Uterus (tissue), 4 donors: ENCODE results near the gene GABPB2. TPM values are rescaled to one million over a fixed set of nuclear protein-coding genes. Genes with fewer than 3 reads are reported as not detected.

Experiments
- DNase-seq, 2 donors: peaks; one replicate each; pipeline ENCODE4 v3.0.0-alpha.2; 2019 to 2020
- H3K27ac ChIP-seq, 2 donors: fragments of 200-600 bp; sonication (generic); 1 replicate in 1 of 2; 2 replicates in 1 of 2; pipeline ENCODE4 v1.5.1; 2016 to 2018
- H3K27me3 ChIP-seq, 2 donors: fragments of 200-600 bp; sonication (generic); one replicate each; pipeline ENCODE4 v1.5.1; 2018 to 2019; ENCODE audit warnings: control low read depth in 1 of 2
- H3K36me3 ChIP-seq, 2 donors: fragments of 200-600 bp; sonication (generic); one replicate each; pipeline ENCODE4 v1.5.1; 2019; ENCODE audit warnings: control low read depth in 1 of 2
- H3K4me1 ChIP-seq, 2 donors: fragments of 200-600 bp; sonication (generic); one replicate each; pipeline ENCODE4 v1.5.1; 2018 to 2019; ENCODE audit warnings: control low read depth in 1 of 2
- H3K4me3 ChIP-seq, 2 donors: fragments of 200-600 bp; sonication (generic); 1 replicate in 1 of 2; 2 replicates in 1 of 2; pipeline ENCODE4 v1.5.1; 2018 to 2019; ENCODE audit warnings: mild to moderate bottlenecking in 1 of 2
- H3K9me3 ChIP-seq, 2 donors: fragments of 200-600 bp; sonication (generic); one replicate each; pipeline ENCODE4 v1.5.1; 2019; ENCODE audit warnings: control low read depth in 1 of 2
- CTCF ChIP-seq, 4 experiments: fragments of 200-600 bp in 2 of 4; fragments of 450-650 bp in 2 of 4; sonication (generic) in 2 of 4; IDR thresholded peaks; one replicate each; pipeline ENCODE4 v1.5.1; 2016 to 2019; ENCODE audit warnings: antibody characterized with exemption in 4 of 4, mild to moderate bottlenecking in 2 of 4, moderate library complexity in 1 of 4
- POLR2A ChIP-seq, 2 donors: fragments of 450-650 bp; IDR thresholded peaks; one replicate each; pipeline ENCODE4 v1.6.1; 2016; ENCODE audit warnings: antibody characterized with exemption in 2 of 2, mild to moderate bottlenecking in 1 of 2, moderate library complexity in 1 of 2
- intact Hi-C: fragments of 100-400 bp; cut with DNase I; formaldehyde crosslinking; loops from one replicate; pipeline ENCODE4 v1.15.1; 2023; ENCODE audit warnings: low total_unique reads
- total RNA-seq, 4 donors: library from RNA; depleted of rRNA in 3 of 4; stranded (reverse); fragments of >200 nt in 3 of 4; gene quantifications; one replicate each; pipeline versions ENCODE4 v1.1.0 to v1.2.4, GENCODE V29; 2014 to 2023
- donor health status: DM: yes; HTN: yes; CAD: no.

Gene GABPB2
- total RNA-seq, 4 donors from 2014 or later, result 7.4 to 285 (median 21.2) TPM

GRCh38 chr1:151158751-151159251, 88.2 kb downstream of the GABPB2 start:
- H3K9me3 ChIP-seq, result no peaks in the 10 kb centered on the region
- DNase-seq, result no peak
- no peaks in the 10 kb centered on the region for H3K27me3 ChIP-seq
- no peak overlapping the region for H3K4me3 ChIP-seq
- H3K36me3 ChIP-seq, result no peaks in the 10 kb centered on the region
- H3K27ac ChIP-seq, result no peak overlapping the region
- TF ChIP-seq POLR2A (IDR thresholded peaks at IDR 0.05) (no peak), CTCF (IDR thresholded peaks at IDR 0.05) (no peak)
- H3K4me1 ChIP-seq, result no peaks in the 10 kb centered on the region
- intact Hi-C loops, result loop anchor here (10.0 kb wide), 1 partner anchor 54 kb away; no protein-coding TSS in a partner anchor

- H3K4me3 ChIP-seq, result no peak overlapping the region
- peaks cover 0 to 5% of the 10 kb centered on the region in 2 donors for H3K4me1 ChIP-seq
- H3K27ac ChIP-seq, result no peak overlapping the region
- TF ChIP-seq POLR2A (IDR thresholded peaks at IDR 0.05) (no peak), CTCF (IDR thresholded peaks at IDR 0.05) (no peak)
- intact Hi-C loops, result loop anchor here (10.0 kb wide), 1 partner anchor 55 kb away; no protein-coding TSS in a partner anchor
- DNase-seq, result no peak
- no peaks in the 10 kb centered on the region for H3K27me3 ChIP-seq
- no peaks in the 10 kb centered on the region for H3K36me3 ChIP-seq
- H3K9me3 ChIP-seq, result no peaks in the 10 kb centered on the region
These were observed 88.8 kb downstream of the GABPB2 start for GRCh38 chr1:151159373-151159772.

- no peaks in the 10 kb centered on the region for H3K9me3 ChIP-seq
- intact Hi-C loops, result no loop called here
- no peak for DNase-seq
These were observed 94.2 kb downstream of the GABPB2 start for GRCh38 chr1:151164732-151165280.

GRCh38 chr1:151165281-151165737, 94.7 kb downstream of the GABPB2 start:
- H3K27ac ChIP-seq, result peak overlapping the region; percentile 91 to 95
- no peak for TF ChIP-seq CTCF (IDR thresholded peaks at IDR 0.05)
- no peak for TF ChIP-seq POLR2A (IDR thresholded peaks at IDR 0.05)
- H3K4me1 ChIP-seq, result peaks cover 9 to 14% of the 10 kb centered on the region in 2 donors
- H3K27me3 ChIP-seq, result no peaks in the 10 kb centered on the region
- H3K9me3 ChIP-seq, result no peaks in the 10 kb centered on the region
- H3K4me3 ChIP-seq, result peak overlapping the region; percentile 68 to 91
- DNase-seq, result peak; percentile 71
- intact Hi-C loops, result no loop called here
- H3K36me3 ChIP-seq, result no peaks in the 10 kb centered on the region

More at GRCh38 chr1:151164732-151165280, 94.2 kb downstream of the GABPB2 start:
- H3K4me1 ChIP-seq, result peaks cover 9 to 14% of the 10 kb centered on the region in 2 donors
- H3K36me3 ChIP-seq, result no peaks in the 10 kb centered on the region
- TF ChIP-seq POLR2A (IDR thresholded peaks at IDR 0.05) (peak in 1 of 2 donors; percentile 23), CTCF (IDR thresholded peaks at IDR 0.05) (no peak)
- peak overlapping the region; percentile 91 to 95 for H3K27ac ChIP-seq
- H3K4me3 ChIP-seq, result peak overlapping the region; percentile 68 to 91
- no peaks in the 10 kb centered on the region for H3K27me3 ChIP-seq

GRCh38 chr1:151165738-151166504, 95.4 kb downstream of the GABPB2 start, which contains the start of the genes LYSMD1 and SCNM1:
Gene LYSMD1 (minus strand): TSS chr1:151165902. CDS start chr1:151165258, 644 bp downstream.
Gene SCNM1 (plus strand): TSS chr1:151166144. CDS start chr1:151166153, 9 bp downstream.
- Histone ChIP-seq H3K4me3 (peak within 1 kb of the TSS; percentile 68 to 91), H3K27ac (peak within 1 kb of the TSS; percentile 91 to 95), H3K36me3 (no peaks in the 10 kb centered on the region), H3K9me3 (no peaks in the 10 kb centered on the region), H3K4me1 (peaks cover 9 to 14% of the 10 kb centered on the region in 2 donors), H3K27me3 (no peaks in the 10 kb centered on the region)
- peak; percentile 96 to 98 for DNase-seq
- TF ChIP-seq POLR2A (IDR thresholded peaks at IDR 0.05) (peak; percentile 40 to 44), CTCF (IDR thresholded peaks at IDR 0.05) (peak; percentile 3 to 67 (median 32))
- intact Hi-C loops, result no loop called here
